ENCODE results near the gene HSD17B3. TPM values are rescaled to one million over a fixed set of nuclear protein-coding genes. Genes with fewer than 3 reads are reported as not detected.
"Not testable (repeated sequence)": the region's sequence is repeated elsewhere in the genome, so short reads cannot be mapped to it uniquely, and the experiment has no call there.

Gene HSD17B3
- total and polyA plus RNA-seq, 3 experiments from 2014 or later, result 0.35 to 0.42 TPM; not detected in 1

DNA sequence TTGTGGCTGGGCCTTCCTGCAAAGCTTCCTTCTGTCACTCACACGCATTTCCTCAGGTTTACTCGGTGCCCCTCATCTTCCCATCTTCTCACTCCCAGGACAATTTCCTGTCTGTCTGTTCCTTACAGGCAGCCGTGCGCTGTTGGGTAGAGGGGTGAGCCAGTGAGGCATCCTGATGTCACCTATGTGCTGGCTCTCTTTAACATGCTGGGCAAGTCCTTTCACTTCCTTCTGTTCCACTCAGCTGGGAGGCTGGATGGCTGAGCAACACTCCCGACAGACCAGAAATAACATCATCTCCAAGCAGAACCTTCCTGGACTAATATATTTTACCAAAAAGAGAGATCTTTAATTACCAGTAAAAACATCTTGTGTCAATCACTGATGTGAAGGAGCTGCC, 103.0 kb downstream of the HSD17B3 start:
- H3K4me3 ChIP-seq (ENCODE audit: low read length), result no peak overlapping the region
- H3K4me1 ChIP-seq (ENCODE audit: insufficient read depth, low read length), result peaks cover 5% of the 10 kb centered on the region
- no peaks in the 10 kb centered on the region for H3K9me3 Mint-ChIP-seq
- no peaks in the 10 kb centered on the region for H3K36me3 Mint-ChIP-seq
- no peak overlapping the region for H3K27ac Mint-ChIP-seq
- peaks cover 9 to 14% (median 10%) of the 10 kb centered on the region in 3 donors for H3K4me1 Mint-ChIP-seq
- H3K27ac ChIP-seq (ENCODE audit: low read depth, low read length), result no peak overlapping the region
- H3K27me3 Mint-ChIP-seq, result peaks cover 14 to 25% of the 10 kb centered on the region in 2 donors
- H3K9me3 ChIP-seq (ENCODE audit: low read length), result no peaks in the 10 kb centered on the region
- CTCF ChIA-PET, result no interaction called here
- H3K36me3 ChIP-seq (ENCODE audit: insufficient read depth, low read length), result no peaks in the 10 kb centered on the region
- H3K4me3 Mint-ChIP-seq, result no peak overlapping the region
- POLR2A ChIA-PET, result no interaction called here
- no peak for DNase-seq
- H3K27me3 ChIP-seq (ENCODE audit: insufficient read depth, low read length, poor library complexity, severe bottlenecking), result no peaks in the 10 kb centered on the region

DNA sequence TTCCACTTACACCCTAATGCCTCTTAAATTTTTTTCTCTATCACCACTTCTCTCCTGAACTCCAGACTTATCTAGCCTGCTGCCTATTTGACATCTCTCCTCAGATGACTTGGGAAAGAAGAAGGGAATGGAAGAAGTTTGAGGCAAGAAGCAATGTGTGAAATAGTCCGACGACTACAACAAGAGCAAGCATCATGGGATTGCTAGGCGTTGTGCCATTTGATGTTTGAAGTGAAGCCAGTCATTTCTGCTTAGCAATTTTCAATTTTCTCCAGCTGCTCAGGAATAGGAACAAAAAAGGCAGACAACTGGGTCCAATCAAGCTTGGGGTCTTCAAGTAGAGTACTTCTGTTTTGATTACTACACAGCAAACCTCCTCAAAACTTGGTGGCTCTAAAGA, 106.4 kb downstream of the HSD17B3 start:
- no peak overlapping the region for H3K4me3 Mint-ChIP-seq
- peaks cover 0 to 6% (median 0%) of the 10 kb centered on the region in 3 donors for H3K36me3 Mint-ChIP-seq
- no peak for DNase-seq
- peaks cover 0 to 7% (median 3%) of the 10 kb centered on the region in 5 donors for H3K9me3 Mint-ChIP-seq
- ChIA-PET POLR2A (no interaction called here), CTCF (no interaction called here)
- H3K4me1 ChIP-seq (ENCODE audit: insufficient read depth, low read length), result no peaks in the 10 kb centered on the region
- no peak overlapping the region for H3K4me3 ChIP-seq (ENCODE audit: low read length)
- H3K27ac ChIP-seq (ENCODE audit: low read depth, low read length), result no peak overlapping the region
- peaks cover 19 to 28% of the 10 kb centered on the region in 2 donors for H3K27me3 Mint-ChIP-seq
- no peaks in the 10 kb centered on the region for H3K36me3 ChIP-seq (ENCODE audit: insufficient read depth, low read length)
- H3K4me1 Mint-ChIP-seq, result no peaks in the 10 kb centered on the region
- no peaks in the 10 kb centered on the region for H3K27me3 ChIP-seq (ENCODE audit: insufficient read depth, low read length, poor library complexity, severe bottlenecking)
- H3K27ac Mint-ChIP-seq, result no peak overlapping the region
- H3K9me3 ChIP-seq (ENCODE audit: low read length), result no peaks in the 10 kb centered on the region

DNA sequence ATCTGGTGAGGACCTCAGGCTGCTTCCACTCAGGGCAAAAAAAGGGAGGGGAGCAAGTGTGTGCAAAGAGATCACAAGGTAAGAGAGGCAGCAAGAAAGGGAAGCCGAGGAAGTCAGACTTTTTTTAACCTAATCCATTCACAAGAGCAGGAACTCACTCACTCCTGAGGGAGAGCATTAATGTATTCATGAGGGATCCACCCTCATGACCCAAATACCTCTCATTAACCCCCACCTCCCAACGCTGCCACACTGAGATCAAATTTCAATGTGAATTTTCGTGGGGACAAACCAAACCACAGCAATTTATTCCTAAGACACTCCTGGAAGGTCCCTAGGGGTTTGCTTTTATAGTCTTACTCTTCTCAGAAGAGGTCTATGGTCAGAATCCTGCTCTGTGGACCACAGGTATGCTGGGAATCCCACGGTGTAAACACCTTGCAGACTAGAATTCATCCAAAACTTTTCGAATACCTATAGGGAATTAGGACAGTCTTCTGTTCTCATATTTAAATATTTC, 108.7 kb downstream of the HSD17B3 start:
- Mint-ChIP-seq H3K27me3 (peaks cover 19 to 31% of the 10 kb centered on the region in 2 donors), H3K4me3 (no peak overlapping the region), H3K4me1 (no peaks in the 10 kb centered on the region), H3K9me3 (peaks cover 0 to 14% (median 9%) of the 10 kb centered on the region in 5 donors), H3K36me3 (peaks cover 0 to 8% (median 0%) of the 10 kb centered on the region in 3 donors), H3K27ac (no peak overlapping the region)
- ChIA-PET POLR2A (no interaction called here), CTCF (no interaction called here)
- no peaks in the 10 kb centered on the region for H3K9me3 ChIP-seq (ENCODE audit: low read length)
- H3K36me3 ChIP-seq (ENCODE audit: insufficient read depth, low read length), result no peaks in the 10 kb centered on the region
- H3K27me3 ChIP-seq (ENCODE audit: insufficient read depth, low read length, poor library complexity, severe bottlenecking), result no peaks in the 10 kb centered on the region
- no peak for DNase-seq
- H3K27ac ChIP-seq (ENCODE audit: low read depth, low read length), result no peak overlapping the region
- no peak overlapping the region for H3K4me3 ChIP-seq (ENCODE audit: low read length)
- H3K4me1 ChIP-seq (ENCODE audit: insufficient read depth, low read length), result no peaks in the 10 kb centered on the region

DNA sequence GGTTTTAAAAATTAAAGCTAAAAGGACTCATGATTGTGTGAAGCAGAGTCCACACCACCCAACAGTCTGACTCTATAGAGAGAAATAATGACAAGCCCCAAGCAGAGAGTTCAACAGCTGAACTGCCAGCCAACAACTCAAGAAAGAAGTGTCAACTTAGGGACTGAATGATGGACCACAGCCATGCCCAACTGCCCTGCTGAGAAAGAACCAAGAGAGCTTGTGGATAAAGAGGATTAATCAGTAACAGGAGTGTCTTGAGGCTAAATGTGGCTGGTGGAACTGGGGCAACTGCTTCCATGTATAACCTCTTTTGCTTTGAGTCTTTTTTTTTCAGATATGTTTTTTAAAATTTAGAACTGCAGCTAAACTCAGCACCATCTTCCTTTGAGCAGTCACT, 109.3 kb downstream of the HSD17B3 start:
- Histone ChIP-seq H3K4me3 (ENCODE audit: low read length) (no peak overlapping the region), H3K4me1 (ENCODE audit: insufficient read depth, low read length) (no peaks in the 10 kb centered on the region), H3K36me3 (ENCODE audit: insufficient read depth, low read length) (no peaks in the 10 kb centered on the region), H3K9me3 (ENCODE audit: low read length) (no peaks in the 10 kb centered on the region), H3K27me3 (ENCODE audit: insufficient read depth, low read length, poor library complexity, severe bottlenecking) (no peaks in the 10 kb centered on the region), H3K27ac (ENCODE audit: low read depth, low read length) (no peak overlapping the region)
- POLR2A ChIA-PET, result no interaction called here
- peaks cover 0 to 14% (median 9%) of the 10 kb centered on the region in 5 donors for H3K9me3 Mint-ChIP-seq
- no peak for DNase-seq
- H3K27ac Mint-ChIP-seq, result no peak overlapping the region
- H3K4me1 Mint-ChIP-seq, result no peaks in the 10 kb centered on the region
- peaks cover 0 to 8% (median 0%) of the 10 kb centered on the region in 3 donors for H3K36me3 Mint-ChIP-seq
- no peak overlapping the region for H3K4me3 Mint-ChIP-seq
- peaks cover 20 to 29% of the 10 kb centered on the region in 2 donors for H3K27me3 Mint-ChIP-seq
- CTCF ChIA-PET, result no interaction called here

DNA sequence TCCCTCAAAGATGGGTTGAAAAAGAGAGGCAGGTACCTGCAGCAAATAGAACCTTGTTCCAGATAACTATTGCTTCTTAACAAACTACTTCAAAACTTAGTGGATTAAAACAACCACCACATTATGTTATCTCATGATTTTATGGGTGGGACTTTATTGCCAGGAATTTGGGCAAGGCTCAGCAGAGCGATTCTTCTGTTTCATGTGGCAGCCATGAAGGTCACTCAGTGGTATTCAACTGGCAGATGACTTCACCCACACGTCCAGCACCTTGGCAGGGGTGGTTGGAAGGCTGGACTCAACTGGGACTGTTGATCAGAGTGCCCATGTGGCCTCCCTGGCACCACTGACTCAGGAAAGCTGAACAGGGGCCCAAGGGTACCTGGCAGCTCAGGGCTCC, 112.0 kb downstream of the HSD17B3 start:
- DNase-seq, result no peak
- Mint-ChIP-seq H3K36me3 (peaks cover 0 to 12% (median 0%) of the 10 kb centered on the region in 3 donors), H3K4me3 (no peak overlapping the region), H3K27me3 (peaks cover 19 to 31% of the 10 kb centered on the region in 2 donors), H3K27ac (no peak overlapping the region), H3K9me3 (peaks cover 0 to 14% (median 9%) of the 10 kb centered on the region in 5 donors), H3K4me1 (no peaks in the 10 kb centered on the region)
- no peaks in the 10 kb centered on the region for H3K4me1 ChIP-seq (ENCODE audit: insufficient read depth, low read length)
- H3K27me3 ChIP-seq (ENCODE audit: insufficient read depth, low read length, poor library complexity, severe bottlenecking), result no peaks in the 10 kb centered on the region
- H3K4me3 ChIP-seq (ENCODE audit: low read length), result no peak overlapping the region
- no peaks in the 10 kb centered on the region for H3K36me3 ChIP-seq (ENCODE audit: insufficient read depth, low read length)
- ChIA-PET CTCF (no interaction called here), POLR2A (no interaction called here)
- no peak overlapping the region for H3K27ac ChIP-seq (ENCODE audit: low read depth, low read length)
- no peaks in the 10 kb centered on the region for H3K9me3 ChIP-seq (ENCODE audit: low read length)

DNA sequence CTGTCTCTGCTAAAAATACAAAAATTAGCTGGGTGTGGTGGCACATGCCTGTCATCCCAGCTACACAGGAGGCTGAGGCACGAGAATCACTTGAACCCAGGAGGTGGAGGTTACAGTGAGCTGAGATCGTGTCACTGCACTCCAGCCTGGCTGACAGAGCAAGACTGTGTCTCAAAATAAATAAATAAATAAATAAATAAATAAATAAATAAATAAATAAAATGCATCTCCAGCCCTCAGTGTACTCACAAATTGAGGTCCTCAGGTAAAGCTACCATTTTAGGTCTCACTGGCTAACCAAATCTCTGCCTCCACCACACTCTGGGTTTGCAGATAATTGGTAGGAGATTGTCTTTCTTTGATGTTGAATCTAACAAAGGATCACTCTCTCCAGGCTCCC, 112.4 kb downstream of the HSD17B3 start:
- H3K27me3 ChIP-seq (ENCODE audit: insufficient read depth, low read length, poor library complexity, severe bottlenecking); POLR2A ChIA-PET; H3K9me3 ChIP-seq (ENCODE audit: low read length); H3K4me3 ChIP-seq (ENCODE audit: low read length); CTCF ChIA-PET; H3K27ac Mint-ChIP-seq; H3K27ac ChIP-seq (ENCODE audit: low read depth, low read length); H3K4me1 Mint-ChIP-seq; H3K4me1 ChIP-seq (ENCODE audit: insufficient read depth, low read length); H3K4me3 Mint-ChIP-seq; H3K36me3 ChIP-seq (ENCODE audit: insufficient read depth, low read length); DNase-seq: not testable (repeated sequence)
- Mint-ChIP-seq H3K36me3 (peaks cover 0 to 12% (median 0%) of the 10 kb centered on the region in 3 donors), H3K9me3 (peaks cover 0 to 14% (median 9%) of the 10 kb centered on the region in 5 donors), H3K27me3 (peaks cover 22 to 30% of the 10 kb centered on the region in 2 donors)

DNA sequence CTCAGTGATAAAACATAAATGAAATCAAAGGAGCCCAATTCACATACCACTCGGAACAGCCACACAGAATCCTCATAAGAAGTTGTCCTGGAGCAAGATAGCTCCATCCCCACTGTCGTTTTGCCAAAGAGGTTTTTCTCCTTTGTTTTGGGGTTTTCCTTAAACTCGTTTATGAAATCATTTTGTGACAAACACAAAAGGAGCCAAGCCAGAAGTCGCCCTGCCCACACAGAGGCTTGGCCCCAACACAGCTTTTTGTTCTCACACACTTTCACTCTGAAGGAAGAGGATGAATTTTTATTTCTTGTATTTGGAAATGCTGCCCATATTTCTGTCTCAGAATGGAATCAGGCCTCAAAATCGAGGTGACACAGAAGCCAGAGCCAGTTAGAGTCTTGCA, 113.4 kb downstream of the HSD17B3 start:
- Mint-ChIP-seq H3K27ac (no peak overlapping the region), H3K4me1 (no peaks in the 10 kb centered on the region), H3K36me3 (peaks cover 0 to 12% (median 0%) of the 10 kb centered on the region in 3 donors), H3K9me3 (peaks cover 0 to 16% (median 9%) of the 10 kb centered on the region in 5 donors), H3K4me3 (no peak overlapping the region), H3K27me3 (peaks cover 20 to 33% of the 10 kb centered on the region in 2 donors)
- no peaks in the 10 kb centered on the region for H3K9me3 ChIP-seq (ENCODE audit: low read length)
- H3K4me1 ChIP-seq (ENCODE audit: insufficient read depth, low read length), result no peaks in the 10 kb centered on the region
- no peaks in the 10 kb centered on the region for H3K27me3 ChIP-seq (ENCODE audit: insufficient read depth, low read length, poor library complexity, severe bottlenecking)
- CTCF ChIA-PET, result no interaction called here
- H3K4me3 ChIP-seq (ENCODE audit: low read length), result no peak overlapping the region
- no peaks in the 10 kb centered on the region for H3K36me3 ChIP-seq (ENCODE audit: insufficient read depth, low read length)
- POLR2A ChIA-PET, result no interaction called here
- no peak overlapping the region for H3K27ac ChIP-seq (ENCODE audit: low read depth, low read length)
- DNase-seq, result no peak

DNA sequence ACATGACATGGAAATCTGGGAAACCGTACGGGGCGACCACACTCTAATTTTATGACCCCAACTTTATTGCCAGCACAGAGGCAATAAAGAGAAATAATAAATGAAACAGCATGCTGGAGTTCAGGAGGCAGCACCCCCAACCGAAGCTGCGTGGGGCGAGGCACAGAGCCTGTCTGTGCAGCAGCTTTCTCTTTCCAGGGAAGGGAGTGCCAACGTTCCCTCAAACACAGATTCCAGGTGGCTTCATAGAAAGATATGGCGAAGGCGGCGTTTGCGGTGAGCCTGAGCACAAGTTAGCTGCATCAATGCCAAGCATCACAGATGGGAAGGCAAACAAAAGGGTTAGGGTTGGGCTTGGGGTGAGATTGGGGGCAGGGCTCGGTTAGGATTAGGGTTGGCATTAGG, 114.8 kb downstream of the HSD17B3 start:
- ChIA-PET POLR2A (no interaction called here), CTCF (no interaction called here)
- peaks cover 0 to 12% (median 0%) of the 10 kb centered on the region in 3 donors for H3K36me3 Mint-ChIP-seq
- H3K9me3 ChIP-seq (ENCODE audit: low read length), result no peaks in the 10 kb centered on the region
- H3K27me3 Mint-ChIP-seq, result peaks cover 16 to 39% of the 10 kb centered on the region in 2 donors
- no peak overlapping the region for H3K4me3 Mint-ChIP-seq
- no peaks in the 10 kb centered on the region for H3K4me1 Mint-ChIP-seq
- DNase-seq, result no peak
- H3K9me3 Mint-ChIP-seq, result peaks cover 0 to 16% (median 9%) of the 10 kb centered on the region in 5 donors
- no peak overlapping the region for H3K27ac ChIP-seq (ENCODE audit: low read depth, low read length)
- no peaks in the 10 kb centered on the region for H3K27me3 ChIP-seq (ENCODE audit: insufficient read depth, low read length, poor library complexity, severe bottlenecking)
- no peak overlapping the region for H3K27ac Mint-ChIP-seq
- H3K4me1 ChIP-seq (ENCODE audit: insufficient read depth, low read length), result no peaks in the 10 kb centered on the region
- no peak overlapping the region for H3K4me3 ChIP-seq (ENCODE audit: low read length)
- no peaks in the 10 kb centered on the region for H3K36me3 ChIP-seq (ENCODE audit: insufficient read depth, low read length)

Measured in CD8-positive, alpha-beta memory T cell (primary cell).